Measurements from ENCODE around the gene SARNP.

Gene SARNP

DNA sequence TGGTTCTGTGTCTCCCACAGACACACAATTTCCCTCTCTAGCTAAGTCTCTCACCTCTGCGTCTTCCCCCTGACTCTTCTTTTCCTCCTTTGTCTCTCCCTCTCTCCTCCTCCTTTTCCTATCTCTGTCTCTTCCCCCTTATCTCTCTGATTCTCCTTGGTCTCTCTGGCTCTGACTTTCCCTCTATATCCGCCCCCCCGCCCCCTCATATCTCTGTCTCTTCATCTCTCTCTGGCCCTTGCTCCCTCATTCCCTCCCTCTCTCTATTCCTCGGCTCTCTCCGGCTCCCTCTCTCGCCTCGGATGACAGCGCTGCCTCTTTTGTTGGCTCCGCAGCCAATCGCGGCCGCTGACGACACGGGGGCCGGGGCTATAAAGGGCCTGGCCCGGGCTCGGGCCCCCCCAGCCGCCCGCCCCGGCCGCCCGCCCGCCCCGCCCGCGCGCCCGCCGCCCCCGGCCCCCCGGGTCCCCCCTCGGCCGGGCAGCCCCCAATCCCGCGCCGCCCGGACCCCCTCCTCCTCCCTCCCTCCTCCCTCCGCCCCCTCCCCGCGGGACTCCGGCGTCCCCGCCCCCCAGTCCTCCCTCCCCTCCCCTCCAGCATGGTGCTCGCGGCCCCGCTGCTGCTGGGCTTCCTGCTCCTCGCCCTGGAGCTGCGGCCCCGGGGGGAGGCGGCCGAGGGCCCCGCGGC, 74.7 kb downstream of the SARNP start, which contains the start of gene GDF11:
TSS of gene GDF11 (plus strand) at position 404 of the 687 bp plus-strand sequence. CDS start at position 599, 195 bp downstream.
- peak; percentile 60 for DNase-seq (ENCODE audit: low read depth)

DNA sequence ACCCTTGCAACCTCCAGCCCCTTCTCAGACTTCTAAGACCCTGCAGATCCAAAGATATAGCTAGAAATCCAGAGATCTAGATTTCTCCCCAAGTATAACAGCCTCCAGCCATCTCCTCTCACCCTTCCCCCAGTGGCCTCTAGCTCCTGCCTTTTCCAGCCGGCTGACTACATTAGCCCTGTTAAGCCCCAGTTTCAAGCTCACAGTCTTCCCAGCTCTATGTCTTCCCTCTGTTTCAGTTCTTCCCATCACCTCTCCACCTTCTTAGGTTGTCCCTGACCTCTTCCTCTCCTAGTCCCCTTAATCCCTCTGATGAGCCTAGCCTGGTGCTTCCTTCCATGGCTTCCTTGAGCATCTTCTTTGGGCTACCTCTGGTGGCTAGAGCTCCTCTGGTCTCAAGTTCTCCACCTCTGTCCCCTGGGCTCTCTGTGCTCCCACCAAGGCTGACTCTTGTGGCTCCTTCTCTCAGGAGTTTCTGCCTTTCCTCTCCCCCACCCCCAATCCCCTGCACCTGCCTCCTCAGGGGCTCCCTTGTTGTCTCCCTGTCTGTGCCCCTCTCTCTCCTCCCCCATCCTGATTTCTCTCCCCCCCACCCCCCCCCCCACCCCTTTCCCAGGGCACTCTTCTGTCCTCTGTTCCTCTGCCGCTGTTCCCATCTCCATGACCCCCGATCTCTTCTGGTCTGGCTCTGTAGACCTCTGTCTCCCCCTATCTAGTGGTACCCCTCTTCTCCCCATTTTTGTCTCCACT, 75.4 kb downstream of the SARNP start:
- no peak for DNase-seq (ENCODE audit: low read depth)

DNA sequence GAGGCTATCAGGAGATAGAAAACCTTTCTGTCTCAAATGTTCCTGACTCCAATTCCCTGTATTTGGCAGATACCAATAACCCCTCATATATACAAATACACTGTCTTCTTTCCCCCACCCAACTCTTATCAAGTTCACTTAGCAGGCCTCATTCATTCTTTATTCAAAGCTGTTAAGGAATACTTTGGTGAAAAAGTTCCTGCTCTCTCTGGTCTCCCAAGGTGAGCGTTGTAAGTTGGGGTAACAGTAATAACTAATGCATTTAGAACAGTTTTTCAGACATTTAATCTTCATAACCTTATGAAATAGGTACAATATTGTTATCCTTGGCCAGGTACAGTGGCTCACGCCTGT, 78.5 kb downstream of the SARNP start:
- DNase-seq (ENCODE audit: low read depth): no peak

DNA sequence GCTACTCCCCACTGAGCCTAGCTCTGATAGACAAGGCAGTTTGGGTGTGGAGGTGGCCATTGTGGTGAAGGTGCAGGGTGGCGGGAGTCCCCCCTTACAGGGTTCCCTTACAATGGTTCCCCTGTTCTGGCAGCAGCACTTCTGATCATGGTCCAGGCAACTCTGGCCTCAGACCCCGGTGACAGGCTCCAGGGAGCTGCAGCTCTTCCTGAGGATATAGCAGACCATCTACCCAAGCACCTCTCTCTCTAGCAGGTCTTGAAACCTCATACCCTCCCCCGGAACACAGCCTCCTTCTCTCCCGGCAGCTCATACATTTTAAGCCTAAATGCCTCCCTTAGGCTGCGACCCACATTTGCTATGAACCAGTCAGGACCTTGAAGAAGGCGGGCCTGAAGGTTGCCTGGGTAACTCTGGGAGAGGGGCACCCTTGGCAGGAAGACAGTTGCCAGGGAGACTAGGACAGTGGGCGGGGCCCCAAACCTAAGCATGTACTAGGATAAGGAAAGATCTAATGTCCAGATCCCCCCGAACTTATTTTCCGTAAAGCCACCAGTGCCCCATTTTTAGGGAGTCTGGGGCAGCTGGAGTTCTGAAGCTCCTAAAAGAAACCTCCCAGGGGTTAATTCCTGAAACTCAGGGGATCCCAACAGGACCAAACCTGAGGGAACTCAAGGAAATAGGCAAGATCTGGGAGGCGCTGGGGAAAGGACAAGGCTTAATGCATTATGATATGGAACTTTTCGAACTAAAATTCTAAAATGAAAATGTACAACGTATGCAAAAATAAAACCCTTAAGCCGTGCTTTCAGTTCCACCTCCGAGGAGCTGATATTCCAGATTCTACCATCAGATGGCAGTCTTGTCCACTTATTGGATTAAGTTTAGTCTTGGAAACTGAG, 79.2 kb downstream of the SARNP start:
- DNase-seq (ENCODE audit: low read depth): peak; percentile 57

DNA sequence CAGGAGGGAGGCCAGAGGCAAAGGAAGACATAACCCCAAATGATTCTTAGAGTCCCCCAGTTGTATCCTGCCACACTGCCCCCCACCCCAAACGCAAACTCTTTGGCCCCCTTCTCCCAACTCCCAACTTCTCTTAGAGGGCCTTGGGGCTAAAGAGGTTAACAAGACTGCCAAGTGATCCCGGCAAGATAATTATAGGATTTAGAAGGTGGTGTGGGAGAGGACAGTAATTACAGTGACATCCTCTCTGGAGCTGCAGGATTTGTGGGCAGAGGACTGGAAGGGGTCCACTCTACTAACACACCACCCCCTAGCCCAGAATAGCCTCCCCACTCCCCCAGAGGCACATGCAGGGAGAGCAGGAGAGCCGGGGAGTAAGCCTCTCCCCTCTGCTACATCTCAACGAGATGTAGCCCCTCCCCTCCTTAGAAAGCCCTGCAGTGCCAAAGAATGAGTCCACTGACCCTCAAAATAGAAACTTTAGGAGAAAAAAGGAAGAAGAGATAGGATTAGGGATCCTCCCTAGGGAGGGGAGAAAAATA, 79.9 kb downstream of the SARNP start:
- no peak for DNase-seq (ENCODE audit: low read depth)

DNA sequence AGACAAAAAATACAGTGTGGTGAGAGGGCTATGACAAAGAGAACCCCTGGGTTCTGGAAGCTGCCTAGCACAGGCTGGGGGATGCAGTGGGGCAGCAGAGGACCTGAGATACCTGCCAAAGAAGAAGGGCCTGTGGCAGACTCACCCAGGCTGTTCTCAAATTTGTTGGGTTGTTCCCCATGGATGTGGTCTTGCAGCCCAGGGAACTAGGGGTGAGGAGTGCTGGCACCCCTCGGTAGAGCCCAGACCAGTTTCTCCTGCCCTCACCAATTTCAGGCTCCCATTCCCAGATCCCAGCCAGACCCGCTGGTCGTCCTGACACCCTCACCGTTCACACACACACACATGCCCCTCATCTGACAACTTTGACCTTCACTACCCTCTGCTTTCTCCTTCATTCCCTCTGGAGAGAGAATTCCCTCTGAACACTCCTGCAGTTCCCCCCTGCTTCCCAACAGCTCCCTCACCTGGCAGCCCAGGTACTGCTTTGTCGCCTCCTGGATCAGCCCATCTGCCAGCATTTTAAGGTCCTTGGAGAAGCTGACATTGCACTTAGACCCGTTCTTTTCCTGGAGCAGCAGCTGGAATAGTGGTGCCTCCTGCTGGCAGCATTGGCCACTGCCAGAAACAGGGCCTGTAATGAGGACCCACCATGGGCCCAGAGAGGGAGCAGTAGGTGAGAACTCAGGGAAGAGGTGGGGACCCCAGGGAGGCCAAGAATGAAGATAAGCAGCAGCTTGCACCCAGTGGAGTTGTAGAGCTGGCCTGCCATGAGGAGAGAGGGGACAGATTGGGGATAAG, 80.5 kb downstream of the SARNP start:
- DNase-seq (ENCODE audit: low read depth): no peak

DNA sequence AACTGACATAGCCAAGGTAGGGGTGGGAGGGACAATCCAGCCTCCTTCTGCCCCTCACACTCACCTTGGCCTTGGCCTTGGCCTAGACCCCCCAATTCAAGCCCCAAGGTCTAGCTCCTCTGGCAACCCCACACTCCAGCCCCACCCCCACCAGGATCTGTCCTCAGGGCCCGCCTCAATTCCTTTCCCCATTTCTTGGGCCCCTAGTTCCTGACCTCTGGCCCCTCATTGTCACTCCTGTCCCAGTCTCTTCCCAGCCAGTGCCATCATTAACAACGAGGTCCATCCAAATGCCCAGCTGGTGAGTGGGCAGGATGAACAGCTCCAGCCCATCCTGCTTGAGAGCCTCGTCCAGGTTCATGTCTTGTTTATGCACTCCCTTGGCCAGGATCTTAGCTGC, 81.4 kb downstream of the SARNP start:
- DNase-seq (ENCODE audit: low read depth): no peak

DNA sequence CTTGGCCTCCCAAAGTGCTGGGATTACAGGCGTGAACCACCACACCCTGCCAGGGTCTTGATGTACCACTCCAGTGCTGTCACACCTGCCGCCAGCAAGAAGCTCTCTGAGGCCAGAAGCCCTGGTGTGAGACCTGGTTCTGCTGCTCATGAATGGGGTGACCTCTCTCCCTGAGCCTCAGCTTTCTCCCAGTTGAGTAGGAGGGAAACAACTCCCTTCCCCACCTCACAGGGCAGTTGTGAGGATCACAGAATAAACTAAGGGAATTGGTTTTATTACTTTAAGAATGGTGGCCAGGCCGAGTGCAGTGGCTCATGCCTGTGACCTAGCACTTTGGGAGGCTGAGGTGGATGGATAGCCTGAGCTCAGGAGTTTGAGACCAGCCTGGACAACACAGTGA, 82.9 kb downstream of the SARNP start:
- no peak for DNase-seq (ENCODE audit: low read depth)

DNA sequence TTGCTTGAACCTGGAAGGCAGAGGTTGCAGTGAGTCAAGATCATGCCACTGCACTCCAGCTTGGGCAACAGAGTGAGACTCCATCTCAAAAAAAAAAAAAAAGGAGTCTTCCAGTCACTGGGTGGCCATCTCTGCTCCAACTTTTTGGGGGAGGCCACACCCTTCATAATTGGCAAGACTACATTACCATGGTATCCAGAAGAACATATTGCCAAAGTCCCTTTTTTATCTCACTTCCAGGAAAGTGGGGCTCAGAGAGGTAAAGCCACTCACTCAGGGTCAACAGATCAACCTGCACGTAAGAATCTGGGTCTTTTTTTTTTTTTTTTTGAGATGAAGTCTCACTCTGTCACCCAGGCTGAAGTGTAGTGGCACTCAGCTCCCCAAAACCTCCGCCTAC, 83.7 kb downstream of the SARNP start:
- no peak for DNase-seq (ENCODE audit: low read depth)

DNA sequence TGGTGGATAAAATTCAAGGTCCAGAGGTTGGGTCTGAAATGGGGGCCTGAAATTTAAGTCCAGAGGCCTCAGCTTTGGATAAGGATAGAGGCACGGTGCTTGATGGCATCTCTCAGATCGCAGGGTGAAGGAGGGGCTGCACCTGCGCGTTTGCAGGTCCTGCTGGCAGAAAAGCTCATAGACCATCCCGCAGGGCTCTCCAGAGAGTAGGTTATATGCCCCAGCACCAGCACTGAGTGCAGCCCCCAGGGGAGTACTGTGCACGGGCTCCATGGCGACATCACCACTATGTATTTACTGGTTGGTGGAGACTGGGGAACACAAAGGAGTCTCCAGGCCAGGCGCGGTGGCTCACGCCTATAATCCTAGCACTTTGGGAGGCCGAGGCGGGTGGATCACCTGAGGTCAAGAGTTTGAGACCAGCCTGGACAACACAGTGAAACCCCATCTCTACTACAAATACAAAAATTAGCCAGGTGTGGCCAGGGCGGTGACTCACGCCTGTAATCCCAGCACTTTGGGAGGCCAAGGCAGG, 84.4 kb downstream of the SARNP start:
- no peak for DNase-seq (ENCODE audit: low read depth)

DNA sequence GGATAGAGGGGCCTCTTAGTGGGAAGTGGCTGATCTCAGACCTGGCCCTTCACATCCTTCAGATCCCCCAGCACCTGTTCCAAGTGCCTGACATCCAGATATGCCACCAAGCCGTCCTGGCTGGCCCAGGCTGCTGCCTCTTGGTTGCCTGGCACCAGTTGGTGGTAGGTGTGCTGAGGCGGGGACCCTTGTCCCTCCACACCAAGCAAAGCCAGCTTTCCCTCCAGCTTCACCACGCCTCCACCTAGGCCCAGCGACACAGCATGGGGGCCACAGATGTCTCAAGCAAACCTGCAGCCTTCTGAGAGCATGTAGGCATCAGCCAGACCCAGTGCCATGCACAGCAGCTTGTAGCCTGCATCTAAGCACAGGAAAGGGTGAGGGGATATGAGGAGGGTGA, 85.2 kb downstream of the SARNP start:
- DNase-seq (ENCODE audit: low read depth): no peak

DNA sequence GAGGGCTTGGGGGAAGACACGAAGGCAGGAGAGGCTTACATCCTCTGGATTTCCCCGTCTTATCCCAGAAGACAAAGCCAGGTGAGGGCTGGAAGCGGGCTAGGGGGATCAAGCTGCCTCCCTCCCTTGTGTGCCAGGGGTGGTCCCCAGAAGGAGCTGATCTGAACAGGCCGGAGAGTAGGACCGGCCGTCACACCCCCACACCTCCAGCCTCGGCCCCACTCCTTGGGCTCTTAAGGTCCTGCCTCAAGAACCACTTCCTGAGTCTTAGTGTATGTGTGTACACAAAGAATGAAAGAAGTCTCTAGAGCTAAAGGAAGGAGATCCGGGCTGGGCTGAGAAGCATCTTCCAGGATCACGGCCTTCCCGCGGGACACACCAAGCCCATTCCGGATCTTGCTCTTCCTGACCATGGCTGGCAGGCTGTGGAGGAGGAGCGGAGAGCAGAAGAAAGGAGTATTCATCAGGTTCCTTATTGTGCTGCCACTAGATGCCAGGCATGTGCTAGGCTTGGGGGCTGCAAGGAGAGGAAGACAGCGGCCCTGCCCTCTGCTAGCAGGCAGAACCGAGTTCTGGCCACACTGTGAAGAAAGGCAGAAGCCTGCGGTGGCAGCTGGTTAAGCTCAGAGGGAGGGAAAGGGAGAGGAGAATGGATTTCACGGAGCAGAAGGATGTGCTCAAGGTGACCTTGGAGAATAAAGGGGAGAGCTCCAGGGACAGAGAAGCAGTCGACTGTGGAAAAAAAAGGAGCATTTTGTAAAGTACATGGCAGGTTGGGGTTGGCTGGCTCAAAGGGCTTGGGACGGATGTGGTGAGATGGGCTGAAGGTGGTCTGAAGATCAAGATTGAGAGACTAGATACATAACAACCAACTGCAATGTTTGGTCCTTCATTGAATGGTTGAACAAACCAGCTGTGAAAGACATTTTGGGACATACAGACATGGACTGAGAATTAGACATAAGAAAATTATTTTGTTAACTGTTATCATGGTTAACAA, 87.4 kb downstream of the SARNP start:
- DNase-seq (ENCODE audit: low read depth): no peak

DNA sequence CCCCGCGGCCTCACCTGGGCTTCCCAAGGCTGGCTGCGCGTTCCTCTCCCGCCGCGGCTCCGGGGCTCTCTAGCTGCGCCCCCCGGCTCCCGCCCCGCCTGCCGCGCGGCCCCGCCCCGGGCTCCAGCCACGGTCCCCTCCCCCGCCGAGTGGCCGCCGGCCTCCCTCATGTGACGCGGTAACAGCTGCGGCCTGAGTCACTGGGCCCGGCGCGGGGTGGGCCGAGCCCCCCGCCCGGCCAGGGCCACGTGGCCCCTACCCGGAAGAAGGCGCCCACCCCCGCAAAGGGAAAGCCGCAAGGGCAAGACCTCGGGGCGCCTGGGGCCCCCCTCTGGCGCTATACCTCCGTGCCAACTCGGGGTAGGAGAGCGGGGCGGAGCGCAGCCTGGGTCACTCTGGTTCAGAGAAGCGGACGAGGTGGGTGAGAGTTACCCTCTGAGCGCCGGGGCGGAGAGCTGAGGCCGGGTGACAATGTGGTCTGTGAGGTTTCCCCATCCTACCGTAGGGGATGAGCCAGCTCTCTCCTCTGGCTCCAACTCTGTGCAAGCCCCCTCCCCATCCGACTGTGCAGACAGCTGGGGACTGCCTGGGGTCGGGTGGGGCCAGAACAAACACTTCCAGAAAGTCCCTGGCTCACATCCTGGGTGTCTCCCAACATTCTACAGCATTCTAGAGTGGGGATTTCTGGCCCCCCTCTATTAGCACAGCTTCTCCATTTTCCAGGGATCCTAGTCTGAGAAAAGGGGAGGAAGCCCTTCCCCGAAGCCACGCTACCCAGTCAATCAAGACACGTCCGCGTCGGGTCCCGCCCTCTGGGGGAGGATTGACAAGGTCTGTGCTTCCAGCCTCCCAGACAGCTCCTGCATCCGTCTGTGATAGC, 88.3 kb downstream of the SARNP start, which contains the start of gene CD63:
TSS of gene CD63 (minus strand) at position 71 of the 880 bp plus-strand sequence. CDS start 668 bp downstream, outside the sequence.
- DNase-seq (ENCODE audit: low read depth): peak; percentile 47

DNA sequence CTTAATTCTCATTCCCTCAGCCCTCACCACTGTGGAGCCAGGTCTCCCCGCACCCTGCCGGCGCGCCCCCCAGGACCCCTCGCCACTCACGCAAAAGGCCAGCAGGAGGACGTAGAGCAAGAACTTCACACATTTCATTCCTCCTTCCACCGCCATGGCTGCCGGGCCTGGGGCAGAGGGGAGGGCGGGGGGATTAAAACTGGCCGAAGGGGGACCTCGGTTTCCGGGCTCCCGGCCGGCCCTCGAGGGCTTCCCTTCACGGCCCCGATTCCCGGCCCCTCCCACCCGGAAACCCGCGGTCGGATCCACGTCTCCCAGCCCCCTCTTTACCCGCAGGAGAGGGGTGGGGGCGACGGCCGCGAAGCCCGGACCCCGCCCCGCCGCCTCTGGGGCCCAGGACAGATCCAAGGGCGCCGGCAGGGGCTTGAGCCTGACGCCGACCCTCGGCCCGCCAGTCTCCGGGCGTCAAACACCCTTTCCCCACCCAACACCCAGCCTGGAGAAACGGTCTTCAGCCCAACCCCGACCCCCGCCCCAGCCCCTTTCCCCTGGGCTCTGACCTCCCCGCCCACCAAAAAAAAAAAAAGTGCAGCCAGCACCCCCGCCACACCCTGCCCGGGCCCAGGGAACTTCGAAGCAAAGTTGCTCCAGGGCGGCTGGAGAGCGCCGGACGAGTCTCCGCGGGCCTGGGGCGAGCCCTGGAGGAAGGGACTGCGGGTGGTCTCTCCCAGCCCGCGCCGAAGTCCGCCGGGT, 89.2 kb downstream of the SARNP start:
- DNase-seq (ENCODE audit: low read depth): no peak

DNA sequence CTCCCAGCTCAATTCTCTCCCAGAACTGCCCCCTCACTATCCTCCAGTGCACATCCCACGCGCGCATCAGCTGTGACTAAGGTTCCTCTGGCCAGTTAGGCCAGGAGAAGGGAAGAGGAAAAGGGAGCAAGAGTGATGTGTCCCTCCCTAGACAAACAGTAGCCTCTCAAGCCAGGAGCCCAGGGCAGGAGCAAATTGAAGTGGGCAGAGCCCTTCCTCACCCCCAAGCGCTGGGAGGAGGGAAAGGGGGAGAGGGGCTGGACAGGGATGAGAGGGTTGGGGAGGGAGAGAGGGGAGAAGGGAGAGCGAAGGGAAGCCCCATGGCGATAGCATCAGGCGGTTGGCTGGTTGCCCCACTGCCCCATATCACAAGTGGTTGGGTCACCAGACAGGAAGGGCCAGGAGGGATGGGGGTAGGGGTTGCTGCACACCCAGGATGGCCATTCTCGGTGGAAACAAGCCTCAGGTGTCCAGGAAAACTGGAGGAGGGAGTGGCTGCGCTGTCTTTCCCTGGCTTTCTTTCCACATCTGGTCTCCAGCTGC, 89.8 kb downstream of the SARNP start:
- DNase-seq (ENCODE audit: low read depth): no peak

DNA sequence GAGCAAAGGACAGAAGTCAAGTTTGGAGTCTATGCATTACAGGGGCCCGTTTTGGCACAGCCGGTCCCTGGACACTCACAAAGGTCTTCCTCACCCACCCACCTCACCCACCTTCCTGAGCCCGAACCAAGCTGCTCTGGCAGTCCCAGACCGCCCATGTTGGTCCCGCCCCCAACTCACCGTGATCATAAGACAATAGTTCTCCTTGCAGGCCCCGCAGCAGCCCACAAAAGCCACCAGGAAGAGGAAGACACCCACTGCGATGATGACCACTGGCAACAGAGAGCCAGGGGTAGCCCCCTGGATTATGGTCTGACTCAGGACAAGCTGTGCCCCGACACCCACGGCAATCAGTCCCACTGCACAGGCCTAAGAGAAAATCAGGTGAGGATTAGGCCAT, 90.6 kb downstream of the SARNP start:
- no peak for DNase-seq (ENCODE audit: low read depth)

DNA sequence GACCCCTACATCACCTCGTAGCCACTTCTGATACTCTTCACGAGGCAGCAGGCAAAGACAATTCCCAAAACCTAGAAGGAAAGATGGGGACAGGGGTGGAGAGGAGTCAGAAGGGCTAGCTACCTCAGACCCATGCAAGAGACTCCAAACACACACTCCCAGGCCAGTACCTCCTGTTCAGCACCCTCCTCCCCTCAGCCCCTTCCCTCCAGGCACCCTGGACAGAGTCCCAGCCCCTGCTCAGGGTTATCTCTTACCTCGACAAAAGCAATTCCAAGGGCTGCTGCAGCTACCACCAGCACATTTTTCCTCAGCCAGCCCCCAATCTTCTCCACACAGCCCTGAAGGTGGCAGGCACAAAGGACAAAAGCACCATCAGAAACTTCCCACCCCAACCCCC, 92.0 kb downstream of the SARNP start:
- DNase-seq (ENCODE audit: low read depth): no peak

DNA sequence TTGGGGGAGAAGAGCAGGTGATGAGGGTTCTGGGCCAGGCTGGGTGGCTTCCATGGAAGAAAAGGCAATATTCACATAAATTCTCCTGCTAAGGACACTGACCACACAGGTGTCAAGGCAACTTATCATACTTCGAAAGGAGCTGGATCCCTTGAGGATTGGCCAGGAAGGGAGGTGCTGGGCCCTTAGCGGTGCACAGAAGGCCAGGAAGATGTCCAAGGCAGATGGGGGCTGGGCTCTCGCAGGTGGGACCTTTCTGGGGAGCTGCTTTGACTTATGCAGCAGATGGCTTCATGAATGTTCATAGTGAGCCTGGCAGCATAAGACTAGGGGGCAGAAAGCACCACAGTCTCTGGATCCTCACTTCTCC, 92.6 kb downstream of the SARNP start:
- no peak for DNase-seq (ENCODE audit: low read depth)

Measured in activated T-helper 1 cell treated with Interleukin-2 at 50 U/mL for 16 hours (primary cell).